GM18508 (cell line): ENCODE measurements around the gene PHF2.
"Not testable (repeated sequence)": the region's sequence is repeated elsewhere in the genome, so short reads cannot be mapped to it uniquely, and the experiment has no call there.

Experiments
- ATAC-seq: cut with Tn5 transposase; IDR thresholded peaks from one replicate; pipeline ENCODE4 v1.9.1; 2021; ENCODE audit warnings: moderate number of reproducible peaks; ENCODE audit not compliant: insufficient read depth, unreplicated experiment

PHF2 gene

GRCh38 chr9:93662016-93662638 is 85.7 kb downstream of the PHF2 start:
- ATAC-seq, result no peak

GRCh38 chr9:93662952-93663572 is 86.7 kb downstream of the PHF2 start:
- no peak for ATAC-seq

GRCh38 chr9:93663877-93664548 is 87.6 kb downstream of the PHF2 start:
- ATAC-seq, result no peak

- no peak for ATAC-seq
These were observed 88.3 kb downstream of the PHF2 start for GRCh38 chr9:93664549-93665120.

GRCh38 chr9:93665128-93665636 is 88.8 kb downstream of the PHF2 start:
- no peak for ATAC-seq

- ATAC-seq, result no peak
These were observed 89.5 kb downstream of the PHF2 start for GRCh38 chr9:93665637-93666438.

GRCh38 chr9:93666439-93666784 is 90.0 kb downstream of the PHF2 start:
- ATAC-seq, result not testable (repeated sequence)

GRCh38 chr9:93667006-93667405 is 90.6 kb downstream of the PHF2 start:
- no peak for ATAC-seq

GRCh38 chr9:93667627-93668026 is 91.2 kb downstream of the PHF2 start:
- ATAC-seq, result no peak

GRCh38 chr9:93668261-93668871 is 92.0 kb downstream of the PHF2 start:
- ATAC-seq, result no peak

GRCh38 chr9:93669116-93669957 is 93.0 kb downstream of the PHF2 start:
- ATAC-seq, result no peak

- ATAC-seq, result no peak
These were observed 93.5 kb downstream of the PHF2 start for GRCh38 chr9:93669958-93670207.

GRCh38 chr9:93670208-93671019 is 94.0 kb downstream of the PHF2 start:
- no peak for ATAC-seq

- ATAC-seq, result no peak
These were observed 94.6 kb downstream of the PHF2 start for GRCh38 chr9:93671020-93671338.

GRCh38 chr9:93672330-93673020 is 96.1 kb downstream of the PHF2 start:
- not testable (repeated sequence) for ATAC-seq

GRCh38 chr9:93673021-93673838 is 96.8 kb downstream of the PHF2 start:
- no peak for ATAC-seq

GRCh38 chr9:93673839-93674334 is 97.5 kb downstream of the PHF2 start:
- ATAC-seq, result no peak
